HG03095 (cell line): ENCODE results near the gene PARD6G.
"Not testable (repeated sequence)": the region's sequence is repeated elsewhere in the genome, so short reads cannot be mapped to it uniquely, and the experiment has no call there.

ENCODE experiments used
- ATAC-seq: cut with Tn5 transposase; IDR thresholded peaks from one replicate; pipeline ENCODE4 v1.9.1; 2021; ENCODE audit warnings: moderate library complexity; ENCODE audit not compliant: unreplicated experiment

The PARD6G gene

DNA sequence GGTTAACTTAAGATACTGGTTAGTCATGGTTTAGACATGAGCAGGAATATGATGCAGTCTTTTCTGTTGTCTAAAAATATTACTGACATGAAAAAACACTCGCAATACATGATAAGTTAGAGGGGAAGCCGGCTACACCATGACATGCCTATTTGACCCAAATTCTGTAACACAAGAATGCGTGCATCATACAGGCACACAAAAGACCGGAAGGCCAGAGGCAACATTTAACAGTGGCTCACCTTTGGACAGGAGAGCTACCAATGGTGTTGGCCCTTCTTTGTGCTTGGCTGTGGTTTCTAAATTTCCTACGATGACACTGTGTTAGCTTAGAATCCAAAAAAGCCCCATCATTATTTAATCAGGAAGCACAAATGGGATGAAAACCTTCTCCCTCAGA, 4.1 kb downstream of the PARD6G start:
- ATAC-seq: no peak

DNA sequence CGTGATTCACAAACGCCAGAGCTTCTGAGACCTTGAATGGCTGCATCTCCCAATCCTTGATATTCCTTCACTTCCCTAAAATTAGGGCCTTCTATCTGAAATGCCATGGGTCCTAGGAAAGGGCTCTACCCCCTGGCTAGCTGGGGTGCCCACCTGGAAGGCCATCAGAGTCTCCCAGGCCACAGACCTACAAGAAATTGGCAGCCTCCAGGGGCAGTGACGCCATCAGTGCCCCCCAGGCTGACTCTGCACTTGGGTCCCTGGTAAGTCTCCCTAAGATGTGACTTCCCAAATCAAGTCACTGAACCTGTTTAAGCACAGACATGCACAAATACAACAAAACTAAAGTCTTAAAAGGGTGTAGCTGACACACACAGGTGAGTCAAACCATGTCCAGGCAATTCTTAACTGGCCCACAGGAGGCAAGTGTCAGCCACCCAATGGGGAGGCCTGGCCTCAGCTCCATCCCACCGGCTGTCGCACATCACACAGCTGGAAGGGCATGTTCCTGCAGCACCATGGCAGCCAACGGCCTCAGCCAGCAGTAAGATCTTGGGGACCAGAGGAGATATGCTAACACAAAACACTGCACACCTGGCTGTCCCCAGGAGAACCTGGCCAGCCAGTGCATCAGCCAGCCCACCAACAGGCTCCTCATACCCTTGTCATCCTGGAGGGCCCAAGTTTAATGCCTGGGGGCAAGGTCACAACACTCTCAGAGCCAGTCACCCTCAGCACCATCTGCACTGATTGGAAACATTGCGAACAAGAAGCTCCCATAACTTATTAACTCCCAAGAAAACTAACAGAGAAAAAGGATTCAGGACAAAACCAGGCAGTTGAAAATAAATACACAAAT, 5.2 kb downstream of the PARD6G start:
- ATAC-seq: no peak

DNA sequence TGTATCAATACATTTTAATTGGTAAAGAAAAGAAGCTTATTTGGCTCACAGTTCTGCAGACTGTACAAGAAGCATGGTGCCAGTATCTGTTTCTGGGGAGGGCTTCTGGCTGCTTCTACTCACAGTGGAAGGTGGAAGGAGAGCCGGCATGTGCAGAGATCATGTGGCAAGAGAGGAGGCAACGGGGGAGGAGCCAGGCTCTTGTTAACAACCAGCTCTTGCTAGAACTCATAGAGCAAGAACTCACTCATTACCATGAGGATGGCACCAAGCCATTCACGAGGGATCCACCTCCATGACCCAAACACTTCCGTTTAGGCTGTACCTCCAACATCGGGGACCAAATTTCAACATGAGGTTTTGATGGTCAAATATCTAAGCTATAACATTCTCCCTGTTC, 7.5 kb downstream of the PARD6G start:
- ATAC-seq: no peak

DNA sequence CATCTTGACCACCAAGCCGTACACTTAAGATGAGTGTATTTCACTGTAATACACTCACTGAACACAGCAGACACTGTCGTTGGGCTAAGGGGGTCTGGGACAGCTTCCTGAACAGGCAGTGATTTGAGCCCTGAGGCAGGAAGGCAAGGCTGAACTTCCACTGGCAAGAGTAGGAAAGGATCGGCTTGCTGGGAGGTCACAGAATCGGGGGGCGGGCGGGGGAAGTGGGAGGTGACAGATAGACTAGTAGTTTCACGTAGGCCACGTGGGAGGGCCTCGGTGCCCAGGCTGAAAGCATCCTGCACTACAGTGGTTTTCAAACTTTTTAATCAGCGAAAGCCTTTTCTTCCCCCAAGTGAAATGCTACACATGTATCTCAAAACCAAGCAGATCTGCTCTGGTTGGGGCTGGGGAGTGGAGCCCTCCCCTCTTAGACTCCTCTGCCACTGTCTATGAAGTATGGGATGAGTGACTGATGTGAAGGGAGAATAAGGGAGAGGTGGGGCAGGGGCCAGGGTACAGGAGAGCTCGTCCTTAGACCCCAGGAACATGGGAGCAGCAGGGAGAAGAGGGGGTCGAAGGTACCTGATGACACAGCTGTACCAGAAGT, 8.6 kb downstream of the PARD6G start:
- ATAC-seq: no peak

DNA sequence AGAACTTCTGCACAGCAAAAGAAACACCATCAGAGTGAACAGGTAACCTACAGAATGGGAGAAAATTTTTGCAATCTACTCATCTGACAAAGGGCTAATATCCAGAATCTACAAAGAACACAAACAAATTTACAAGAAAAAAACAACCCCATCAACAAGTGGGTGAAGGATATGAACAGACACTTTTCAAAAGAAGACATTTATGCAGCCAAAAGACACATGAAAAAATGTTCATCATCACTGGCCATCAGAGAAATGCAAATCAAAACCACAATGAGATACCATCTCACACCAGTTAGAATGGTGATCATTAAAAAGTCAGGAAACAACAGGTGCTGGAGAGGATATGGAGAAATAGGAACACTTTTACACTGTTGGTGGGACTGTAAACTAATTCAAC, 9.8 kb downstream of the PARD6G start:
- not testable (repeated sequence) for ATAC-seq

DNA sequence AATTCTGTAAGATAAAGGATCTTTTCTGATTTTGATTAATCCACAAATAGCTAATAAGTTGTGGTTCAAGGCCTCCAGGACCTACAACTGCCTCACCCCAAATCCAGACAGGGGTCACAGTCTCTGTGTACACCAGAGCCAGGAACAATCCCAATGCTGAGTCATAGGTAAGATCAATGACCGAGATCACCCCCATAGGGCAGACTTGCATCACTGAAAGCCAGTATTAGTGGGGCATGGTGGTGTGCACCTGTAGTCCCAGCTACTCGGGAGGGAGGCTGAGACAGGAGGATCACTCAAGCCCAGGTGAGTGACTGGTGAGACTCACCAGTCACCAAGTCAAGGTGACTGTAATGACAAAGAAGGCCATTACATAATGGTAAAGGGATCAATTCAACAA, 12.9 kb downstream of the PARD6G start:
- ATAC-seq: no peak

DNA sequence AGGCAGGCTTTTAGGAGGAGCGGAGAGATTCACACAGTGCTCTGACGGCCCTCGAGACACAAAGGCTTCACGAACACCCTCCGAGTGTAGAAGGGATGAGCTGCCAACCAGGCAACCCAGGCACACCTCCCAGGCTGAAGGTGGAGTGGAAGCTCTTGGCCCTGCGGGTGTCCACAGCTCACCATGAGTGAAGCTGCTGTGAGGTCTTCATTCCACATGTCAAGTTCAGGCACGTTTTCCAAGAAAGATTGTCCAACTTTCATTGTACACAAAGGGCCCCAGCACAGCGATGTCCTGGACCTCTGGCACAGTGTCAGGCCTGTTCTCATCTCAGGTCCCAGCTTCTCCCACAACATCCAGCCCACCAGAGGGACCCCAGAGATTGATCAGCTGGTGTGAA, 13.4 kb downstream of the PARD6G start:
- no peak for ATAC-seq

DNA sequence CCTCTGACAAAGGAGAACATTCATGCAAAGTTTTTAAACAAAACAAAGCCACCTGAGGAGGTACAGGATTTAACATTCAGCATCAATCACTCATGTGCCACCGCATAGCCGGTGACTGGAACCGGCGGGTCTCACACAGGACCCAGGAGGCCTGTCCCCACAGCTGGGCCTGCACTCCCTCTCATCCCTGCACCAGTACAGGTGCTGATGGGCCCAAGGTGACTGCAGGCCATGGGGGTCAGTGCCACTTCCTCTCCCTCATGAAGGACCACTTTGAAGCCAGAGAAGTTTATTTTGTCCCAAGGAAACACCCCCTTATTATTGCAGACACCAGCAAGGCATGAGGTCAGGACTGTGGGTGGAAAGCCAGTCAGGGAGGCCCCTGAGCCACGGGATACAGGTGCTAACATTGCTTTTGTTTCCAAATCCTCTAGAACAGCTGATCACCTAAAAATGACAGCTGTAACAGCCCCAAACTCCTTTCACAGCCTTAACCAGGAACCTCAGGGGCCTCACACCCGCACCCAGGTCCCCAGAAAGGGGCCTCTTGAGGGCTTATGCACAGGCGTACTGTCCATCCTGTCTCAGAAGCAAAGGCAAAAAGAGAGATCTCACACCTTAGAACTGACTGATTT, 14.0 kb downstream of the PARD6G start:
- no peak for ATAC-seq

DNA sequence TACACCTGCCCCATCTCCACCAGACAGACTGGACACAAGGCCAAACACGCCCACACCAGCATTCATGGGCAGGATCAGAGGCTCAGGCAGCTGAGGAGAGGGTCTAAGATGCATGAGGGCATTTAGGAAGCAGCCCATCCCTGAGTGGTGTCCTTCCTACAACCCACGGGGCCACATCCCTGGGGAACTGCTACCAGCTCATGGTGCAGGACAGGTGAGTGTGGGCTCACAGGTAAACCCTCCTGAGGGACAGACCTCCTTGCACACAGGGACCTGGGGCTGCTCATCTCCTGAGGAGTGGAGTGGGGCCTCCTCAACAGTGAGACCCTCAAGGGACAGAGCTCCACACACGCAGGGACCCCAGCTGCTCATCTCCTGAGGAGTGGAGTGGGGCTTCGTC, 14.6 kb downstream of the PARD6G start:
- ATAC-seq: no peak

DNA sequence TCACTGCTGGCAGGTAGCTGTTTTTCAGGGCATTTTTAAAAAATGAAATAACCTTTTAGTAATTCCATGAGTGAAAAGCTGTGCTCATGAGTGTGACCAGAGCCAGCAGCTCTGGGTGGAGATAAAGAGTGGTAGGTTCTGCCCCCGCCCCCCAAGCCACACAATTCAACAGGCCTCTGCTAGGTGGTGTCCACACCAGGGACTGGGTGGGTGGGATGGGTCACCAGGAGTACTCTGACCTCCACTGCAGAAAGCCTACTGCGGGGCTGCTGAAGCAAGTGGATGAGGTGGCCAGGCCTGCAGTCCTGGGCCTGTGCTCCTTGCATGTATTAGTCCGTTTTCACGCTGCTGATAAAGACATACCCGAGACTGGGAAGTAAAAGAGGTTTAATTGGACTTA, 15.3 kb downstream of the PARD6G start:
- ATAC-seq: no peak

DNA sequence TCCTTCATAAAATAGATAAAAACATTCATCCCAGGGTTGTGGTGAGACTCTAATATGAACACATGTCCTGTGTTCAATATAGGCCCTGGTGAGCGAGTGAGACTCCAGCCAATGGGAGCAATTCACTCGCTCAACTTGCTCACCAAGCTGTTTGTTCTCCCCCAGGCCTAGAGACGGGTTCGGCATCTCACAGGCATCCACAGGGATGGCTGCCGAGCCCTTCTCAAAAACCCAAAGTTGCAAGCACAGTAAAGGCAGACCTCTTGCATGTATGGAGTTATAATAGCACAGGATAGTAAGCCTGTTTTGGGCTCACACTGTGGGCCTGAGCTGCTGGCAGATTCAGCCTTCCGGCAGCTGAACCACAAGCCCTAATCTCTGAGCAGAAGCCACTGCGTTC, 15.7 kb downstream of the PARD6G start:
- no peak for ATAC-seq

DNA sequence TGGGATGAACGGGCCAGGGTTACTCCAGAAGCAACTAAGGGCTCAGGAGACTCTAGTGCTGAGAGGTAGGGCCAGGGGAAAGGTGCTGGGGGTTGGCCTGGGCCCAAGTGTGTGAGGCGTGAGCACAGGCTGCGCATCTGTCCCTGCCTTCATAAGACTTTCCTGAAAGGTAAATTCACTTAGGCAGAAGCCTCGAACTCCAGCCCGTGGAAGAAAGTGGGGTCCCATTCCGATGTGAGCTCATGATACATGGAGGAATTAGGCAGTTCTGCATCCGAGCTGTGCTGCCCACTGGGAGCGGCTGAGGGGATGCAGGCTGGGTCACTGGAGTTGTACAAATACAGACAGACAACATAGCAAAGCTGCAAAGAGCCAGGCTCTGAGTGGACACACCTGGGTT, 16.2 kb downstream of the PARD6G start:
- no peak for ATAC-seq

DNA sequence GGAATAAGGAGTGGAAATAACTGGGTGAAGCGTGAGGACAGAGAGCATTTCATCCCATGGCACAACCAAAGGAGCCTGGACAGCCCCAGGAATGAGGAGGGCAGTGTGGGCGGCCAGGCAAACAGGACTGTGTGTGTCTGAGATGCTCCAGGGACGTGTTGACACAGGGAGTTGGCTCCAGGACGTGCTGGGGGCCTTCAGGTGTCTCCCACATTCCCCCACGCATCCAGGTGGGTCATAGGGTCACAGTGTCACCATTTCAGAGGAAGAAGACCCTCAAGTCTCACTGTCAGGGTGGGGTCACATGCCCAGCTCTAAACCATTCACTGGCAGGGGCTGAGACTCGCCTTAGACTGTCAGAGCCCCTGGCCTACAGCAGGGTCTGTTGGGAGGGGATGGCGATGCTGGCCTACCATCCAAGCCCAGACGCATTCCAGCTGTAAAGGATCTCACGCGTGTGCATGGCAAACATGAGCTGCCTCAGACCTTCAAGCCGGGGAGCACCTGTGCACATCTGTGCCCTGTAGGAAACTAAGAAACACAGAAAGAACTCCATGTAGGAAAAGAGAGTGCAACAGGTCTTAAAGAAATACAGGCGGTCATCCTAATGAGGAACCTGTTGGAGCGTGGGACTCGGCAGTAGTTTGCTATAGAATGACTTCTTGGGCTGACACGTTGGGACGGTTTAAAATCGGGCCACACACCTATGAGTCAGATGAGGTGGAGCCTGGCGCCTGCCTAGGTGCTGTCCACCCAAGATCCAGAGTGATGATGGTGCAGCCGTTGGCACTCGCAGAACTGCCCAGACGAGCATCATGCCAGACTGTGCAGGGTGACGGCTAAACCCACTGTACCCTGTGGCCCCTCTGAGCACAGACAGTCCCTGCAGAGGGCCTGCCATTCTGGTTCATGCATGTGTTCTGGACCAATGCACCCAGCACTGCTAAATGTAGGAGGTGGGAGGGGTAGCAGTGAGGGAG, 17.3 kb downstream of the PARD6G start:
- no peak for ATAC-seq

DNA sequence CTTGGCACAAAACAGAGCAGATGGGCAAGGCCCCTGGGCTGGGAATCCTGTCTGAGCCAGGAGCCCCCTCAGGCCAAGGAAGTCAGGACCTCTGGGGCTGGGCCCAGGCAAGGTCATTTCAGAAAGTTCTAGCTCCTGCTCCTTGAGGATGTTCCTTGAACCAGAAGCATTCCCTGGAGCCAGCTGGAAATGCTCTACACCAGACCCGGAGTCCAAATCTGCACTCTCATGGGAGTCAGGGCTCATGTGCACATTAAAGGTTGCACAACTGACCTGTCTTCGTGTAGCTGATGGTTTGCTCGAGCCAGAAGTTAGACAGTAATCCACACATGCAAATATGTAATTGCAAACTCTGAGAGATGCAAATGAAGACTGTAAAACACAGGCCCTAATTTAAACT, 18.0 kb downstream of the PARD6G start:
- no peak for ATAC-seq

DNA sequence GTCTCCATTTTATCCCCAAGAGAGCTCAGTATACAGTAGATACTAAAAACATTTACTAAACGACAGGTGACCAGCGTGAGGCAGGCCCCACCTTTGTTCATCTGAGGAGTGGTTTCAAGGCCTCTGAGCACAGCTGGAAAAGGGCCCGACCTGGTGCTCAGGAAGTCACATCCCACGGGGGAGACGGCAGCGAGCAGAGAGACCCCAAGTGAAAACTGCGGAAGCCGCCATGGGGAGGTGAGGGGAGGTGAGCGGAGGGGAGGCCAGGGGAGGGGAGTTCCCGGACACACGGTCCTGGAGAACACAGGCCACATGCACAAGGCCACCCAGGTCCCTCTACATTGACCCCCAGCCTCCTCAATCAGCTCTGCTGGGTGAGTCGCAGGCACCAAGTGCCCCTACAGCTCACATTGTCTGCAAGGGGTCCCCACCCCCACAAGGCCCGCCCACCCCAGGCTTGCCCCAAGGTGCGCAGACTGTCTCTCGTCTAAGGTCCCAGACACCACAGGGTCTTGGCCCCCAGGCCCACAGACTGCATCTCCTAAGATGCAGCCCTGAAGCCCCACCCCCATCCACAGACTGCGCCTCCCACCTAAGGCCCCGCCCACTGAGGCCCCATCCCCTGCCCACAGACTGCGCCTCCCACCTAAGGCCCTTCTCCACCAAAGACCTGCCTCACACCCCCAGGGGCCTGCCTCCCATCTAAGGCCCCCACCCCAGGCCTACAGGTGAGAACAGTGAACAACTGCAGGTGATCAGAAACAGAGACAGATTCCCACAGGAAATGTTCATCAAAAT, 19.1 kb downstream of the PARD6G start:
- no peak for ATAC-seq

DNA sequence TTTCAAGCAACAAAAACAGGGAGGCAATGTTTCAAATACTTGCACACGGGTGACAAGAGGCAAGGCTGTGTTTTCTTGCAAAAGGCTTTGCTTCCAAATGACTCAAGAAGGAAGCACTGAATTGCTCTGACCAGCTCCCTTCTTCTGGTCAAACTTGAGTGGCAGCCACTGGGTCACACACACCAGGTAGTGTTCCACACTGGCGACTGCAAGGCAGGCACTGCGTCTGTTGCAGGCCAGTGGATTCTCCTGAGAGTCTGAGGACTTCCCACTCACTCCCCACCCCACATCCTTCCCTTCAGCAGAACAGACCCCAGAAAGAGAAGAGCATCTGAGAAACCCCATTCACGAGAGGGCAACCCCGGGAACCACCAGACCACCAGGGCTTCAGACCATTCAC, 19.8 kb downstream of the PARD6G start:
- ATAC-seq: no peak

DNA sequence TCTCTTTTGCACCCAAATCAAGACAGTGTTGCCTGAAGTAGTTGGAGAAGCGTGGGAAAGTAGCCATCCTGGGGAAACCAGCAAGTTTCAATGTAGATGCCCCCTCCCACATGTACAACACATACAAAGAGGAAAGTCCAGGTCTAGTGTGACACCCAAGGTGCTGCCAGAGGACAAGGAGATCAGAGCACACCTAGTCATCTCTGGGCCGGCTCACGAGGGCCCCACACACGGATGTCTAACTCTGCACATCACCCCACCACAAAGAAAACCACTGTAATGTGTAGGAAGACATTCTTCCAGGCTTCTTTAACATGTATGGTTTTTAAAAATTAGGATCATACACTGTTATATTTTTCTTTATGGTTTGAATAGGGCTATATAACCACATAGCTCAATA, 21.6 kb downstream of the PARD6G start:
- ATAC-seq: no peak

DNA sequence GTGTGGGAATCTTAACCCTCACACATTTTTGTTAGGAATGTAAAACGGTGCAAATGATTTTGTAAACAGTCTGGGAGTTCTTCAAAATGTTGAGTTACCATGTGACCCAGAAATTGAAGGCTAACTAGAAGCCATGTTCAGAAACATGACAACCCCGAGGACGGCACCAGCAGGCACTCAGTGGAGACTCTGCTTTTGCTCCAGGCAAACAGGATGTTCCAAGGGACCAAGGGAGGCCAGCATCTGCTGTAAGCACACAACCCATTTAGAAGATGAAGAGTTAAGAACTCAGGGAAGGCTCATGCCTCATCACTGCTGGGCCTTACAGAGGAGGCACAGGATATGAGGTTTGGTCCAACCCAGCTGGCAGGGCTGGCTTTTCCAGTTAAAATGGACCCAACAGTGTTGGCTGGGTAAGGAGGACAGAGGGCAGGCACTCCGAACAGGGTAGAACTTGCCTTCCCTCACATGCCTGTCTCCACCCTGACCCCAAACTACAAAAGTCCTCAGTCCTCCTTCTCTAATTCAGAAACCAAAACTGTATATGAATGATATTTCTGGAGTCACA, 23.6 kb downstream of the PARD6G start:
- ATAC-seq: no peak

DNA sequence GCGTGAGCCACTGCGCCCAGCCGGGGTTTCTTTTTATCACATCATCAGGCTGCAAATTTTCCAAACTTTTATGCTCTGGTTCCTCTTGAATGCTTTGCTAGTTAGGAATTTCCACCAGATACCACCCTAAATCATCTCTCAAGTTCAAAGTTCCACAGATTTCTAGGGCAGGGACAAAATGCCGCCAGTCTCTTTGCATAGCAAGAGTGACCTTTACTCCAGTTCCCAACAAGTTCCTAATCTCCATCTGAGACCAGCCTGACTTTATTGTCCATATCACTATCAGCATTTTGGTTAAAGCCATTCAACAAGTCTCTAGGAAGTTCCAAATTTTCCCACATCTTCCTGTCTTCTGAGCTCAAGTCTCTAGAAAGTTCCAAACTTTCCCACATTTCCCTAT, 27.8 kb downstream of the PARD6G start:
- ATAC-seq: not testable (repeated sequence)
